ENCODE data around the gene KMT2A. TPM values are rescaled to one million over a fixed set of nuclear protein-coding genes. Genes with fewer than 3 reads are reported as not detected.

The KMT2A gene
- total RNA-seq, 1 experiment from 2014 or later: 62.0 TPM

DNA sequence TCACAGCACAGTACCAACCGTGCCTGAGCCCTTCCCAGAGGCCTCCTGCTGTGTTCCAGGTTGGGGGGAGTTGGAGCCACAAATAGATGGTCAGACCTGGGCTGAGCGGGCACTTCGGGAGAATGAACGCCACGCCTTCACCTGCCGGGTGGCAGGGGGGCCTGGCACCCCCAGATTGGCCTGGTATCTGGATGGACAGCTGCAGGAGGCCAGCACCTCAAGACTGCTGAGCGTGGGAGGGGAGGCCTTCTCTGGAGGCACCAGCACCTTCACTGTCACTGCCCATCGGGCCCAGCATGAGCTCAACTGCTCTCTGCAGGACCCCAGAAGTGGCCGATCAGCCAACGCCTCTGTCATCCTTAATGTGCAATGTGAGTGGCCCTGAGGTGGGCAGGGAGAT, 95.8 kb downstream of the KMT2A start:
- H4K91ac ChIP-seq (ENCODE audit: insufficient read length, low read depth, low read length): no peak overlapping the region
- no peak overlapping the region for H3K14ac ChIP-seq (ENCODE audit: insufficient read depth, low read length)
- no peak overlapping the region for H3K18ac ChIP-seq (ENCODE audit: insufficient read length, low read depth, low read length)
- no peak overlapping the region for H2BK120ac ChIP-seq (ENCODE audit: low read depth, low read length, poor library complexity, severe bottlenecking)
- H3K27me3 Mint-ChIP-seq (ENCODE audit: low read depth): peaks cover 5% of the 10 kb centered on the region; the same call in 1 of the 2 replicates
- H3K79me2 ChIP-seq (ENCODE audit: insufficient read depth, low read length): no peaks in the 10 kb centered on the region
- no peak overlapping the region for H3K9ac ChIP-seq (ENCODE audit: extremely low read depth, insufficient read length, low read length)
- no peaks in the 10 kb centered on the region for H4K20me1 ChIP-seq (ENCODE audit: control insufficient read depth, insufficient read depth, insufficient read length)
- H3T11ph ChIP-seq (ENCODE audit: low read length): no peak overlapping the region
- no peak overlapping the region for H2BK12ac ChIP-seq (ENCODE audit: insufficient read length, low read depth, low read length)
- H3K4me1 ChIP-seq (ENCODE audit: insufficient read depth, low read length): no peaks in the 10 kb centered on the region; the same call in 1 of the 2 replicates
- H2AFZ ChIP-seq (ENCODE audit: low read length): no peak overlapping the region
- peak overlapping the region; percentile 86 to 97 for H3K4me3 Mint-ChIP-seq
- DNase-seq: no peak
- H3K36me3 Mint-ChIP-seq (ENCODE audit: insufficient read depth in 1 of 3, low read depth in 3 of 3): peaks cover 0 to 7% (median 5%) of the 10 kb centered on the region in 3 experiments; a peak in 3 of 7 replicates
- H3K27ac ChIP-seq (ENCODE audit: insufficient read length, low read depth, low read length): no peak overlapping the region
- no peak overlapping the region for H3K23ac ChIP-seq (ENCODE audit: insufficient read length, low read depth, low read length)
- peak overlapping the region; percentile 93 for H3K4me2 ChIP-seq (ENCODE audit: insufficient read depth, insufficient read length, low read length)
- no peaks in the 10 kb centered on the region for H3K9me3 Mint-ChIP-seq
- no peaks in the 10 kb centered on the region for H3K79me1 ChIP-seq (ENCODE audit: insufficient read depth, low read depth, low read length, poor library complexity, severe bottlenecking)
- peaks cover 10% of the 10 kb centered on the region for H3K23me2 ChIP-seq (ENCODE audit: insufficient read length, low read depth, low read length, poor library complexity, severe bottlenecking)
- H3K4me1 Mint-ChIP-seq: peaks cover 33 to 34% of the 10 kb centered on the region in 2 experiments
- H2BK5ac ChIP-seq (ENCODE audit: insufficient read length, low read length): no peak overlapping the region
- no CpG with 5 or more reads among the region's 10 CpGs for WGBS (ENCODE audit: extremely low coverage, insufficient read length, low lambda C conversion rate)
- H2BK15ac ChIP-seq (ENCODE audit: low read depth, low read length): no peak overlapping the region
- no peak overlapping the region for H2BK20ac ChIP-seq (ENCODE audit: low read depth, low read length, poor library complexity, severe bottlenecking)
- H4K8ac ChIP-seq (replicated peaks; ENCODE audit: insufficient read length, low read depth, low read length): no peak overlapping the region
- H3K27ac Mint-ChIP-seq: no peak overlapping the region
- no peak overlapping the region for H4K5ac ChIP-seq (ENCODE audit: insufficient read length, low read depth, low read length)
- TF ChIP-seq CTCF (conservative IDR thresholded peaks at IDR 0.05): no peak
- no peak overlapping the region for H2AK5ac ChIP-seq (ENCODE audit: insufficient read length, low read length)
- H3K56ac ChIP-seq (ENCODE audit: insufficient read length, low read depth, low read length): no peak overlapping the region
- no peaks in the 10 kb centered on the region for H3K9me3 ChIP-seq (ENCODE audit: control insufficient read depth, low read depth, low read length)
- H3K27me3 ChIP-seq (ENCODE audit: insufficient read depth, low read length): no peaks in the 10 kb centered on the region
- no peak overlapping the region for H3K4ac ChIP-seq (ENCODE audit: low read depth, low read length)
